GM12891 (cell line): ENCODE data around the gene ANXA6.

Source experiments
- DNase-seq: peaks from one replicate; pipeline ENCODE4 v3.0.0; 2011; ENCODE audit warnings: low spot score; ENCODE audit not compliant: insufficient read length
- FAIRE-seq: peaks from 2 replicates; lab custom pipeline; 2011; peaks lifted over from hg19 to GRCh38; lab: Jason Lieb, UNC
- PAX5 ChIP-seq: IDR thresholded peaks from 2 replicates; pipeline ENCODE4 v1.6.1; 2011; ENCODE audit warnings: low read length, moderate library complexity, mild to moderate bottlenecking; ENCODE audit not compliant: insufficient read depth, severe bottlenecking
- POLR2A ChIP-seq: IDR thresholded peaks from 2 replicates; pipeline ENCODE4 v1.6.1; 2011; ENCODE audit warnings: low read depth, low read length, control low read depth
- POLR2AphosphoS5 ChIP-seq: IDR thresholded peaks from 2 replicates; pipeline ENCODE4 v1.6.1; 2011; ENCODE audit warnings: low read depth, low read length, control low read depth
- POU2F2 ChIP-seq: IDR thresholded peaks from 2 replicates; pipeline ENCODE4 v1.6.1; 2011; ENCODE audit warnings: low read depth, mild to moderate bottlenecking, control low read depth, low read length, moderate library complexity
- SPI1 ChIP-seq: IDR thresholded peaks from 2 replicates; pipeline ENCODE4 v1.6.1; 2011; ENCODE audit warnings: low read depth, low read length, control low read depth
- TAF1 ChIP-seq: IDR thresholded peaks from 2 replicates; pipeline ENCODE4 v1.6.1; 2011; ENCODE audit warnings: low read depth, low read length, control low read depth

The ANXA6 gene

DNA sequence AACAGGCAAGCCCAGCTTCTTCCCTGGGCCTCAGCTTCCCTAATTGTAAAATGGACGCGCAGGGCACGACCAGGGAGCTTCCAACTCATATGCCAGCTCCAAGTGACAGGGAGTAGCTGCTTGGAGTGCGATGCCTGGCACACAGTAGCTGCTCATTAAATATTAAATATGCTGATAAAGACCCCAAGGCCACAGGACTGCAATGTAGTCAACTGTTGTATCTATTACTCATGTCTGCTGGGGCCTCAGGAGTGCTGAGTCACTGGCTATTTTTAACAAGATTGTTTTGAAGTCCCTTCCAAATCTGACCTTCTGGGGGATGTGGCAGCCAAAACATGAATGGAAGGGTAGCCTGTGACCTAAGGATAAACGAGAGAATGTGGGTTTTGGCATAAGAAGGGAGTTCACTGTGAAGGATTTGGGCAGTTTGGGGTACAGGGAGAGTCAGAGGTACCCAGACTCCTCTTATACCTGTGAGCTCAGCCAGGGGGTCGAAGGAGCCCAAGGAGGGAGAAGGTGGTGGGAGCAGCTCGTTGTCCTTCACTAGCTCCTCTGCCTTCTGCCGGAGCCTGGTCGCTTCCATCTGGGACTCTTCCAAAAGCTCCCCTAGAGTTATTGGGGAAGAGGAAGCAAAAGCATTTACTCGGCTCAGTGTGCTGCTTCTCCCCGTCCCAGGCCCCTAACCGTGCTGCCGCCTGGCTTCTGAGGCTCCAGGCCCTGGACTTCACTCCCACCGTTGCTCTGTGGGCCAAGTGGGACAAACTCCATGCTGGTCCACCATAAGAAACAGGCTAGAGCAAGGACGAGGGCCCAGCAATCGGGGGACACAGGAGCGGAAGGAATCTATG is 94.2 kb downstream of the ANXA6 start:
- FAIRE-seq (no peak), DNase-seq (no peak)
- TF ChIP-seq POLR2A = no peak
- TF ChIP-seq POU2F2 = no peak
- TF ChIP-seq TAF1 = no peak
- no peak for TF ChIP-seq SPI1
- TF ChIP-seq POLR2AphosphoS5 = no peak
- no peak for TF ChIP-seq PAX5

DNA sequence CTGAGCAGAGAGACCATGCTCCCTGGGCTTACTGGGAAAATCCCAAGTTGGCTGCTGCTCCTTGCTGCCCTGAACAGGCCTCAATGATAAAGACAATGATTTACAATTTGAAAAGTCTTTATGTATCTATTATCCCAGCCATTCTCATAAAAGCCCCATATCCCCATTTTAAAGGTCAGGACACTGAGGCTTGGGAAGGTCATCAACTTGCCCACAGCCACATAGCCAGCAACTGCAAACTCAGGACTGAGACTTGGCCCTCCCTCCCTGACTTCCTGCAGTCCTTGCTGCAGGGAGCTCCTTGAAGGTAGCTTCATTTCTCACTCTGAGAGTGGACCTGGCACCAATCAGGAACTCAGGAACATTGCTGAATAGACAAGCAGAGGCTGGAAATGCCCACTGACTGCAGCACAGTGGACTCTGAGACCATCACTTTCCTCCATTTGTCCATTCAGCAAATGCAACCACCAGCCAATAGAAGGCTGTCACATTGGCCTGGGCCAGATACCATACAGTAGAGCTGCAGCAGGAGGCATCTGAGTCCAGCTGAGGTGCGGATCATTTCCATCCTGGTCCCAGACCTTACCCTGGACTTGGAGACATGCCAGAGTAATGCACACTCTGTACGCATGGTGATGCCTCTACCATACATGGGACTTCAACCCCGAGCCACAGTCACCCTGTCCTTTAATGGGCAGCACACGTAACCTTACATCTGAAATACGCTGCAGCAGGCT is 95.0 kb downstream of the ANXA6 start:
- DNase-seq (no peak), FAIRE-seq (no peak)
- no peak for TF ChIP-seq SPI1
- no peak; the same call in 1 of the 2 replicates for TF ChIP-seq POLR2A
- TF ChIP-seq PAX5 = no peak

DNA sequence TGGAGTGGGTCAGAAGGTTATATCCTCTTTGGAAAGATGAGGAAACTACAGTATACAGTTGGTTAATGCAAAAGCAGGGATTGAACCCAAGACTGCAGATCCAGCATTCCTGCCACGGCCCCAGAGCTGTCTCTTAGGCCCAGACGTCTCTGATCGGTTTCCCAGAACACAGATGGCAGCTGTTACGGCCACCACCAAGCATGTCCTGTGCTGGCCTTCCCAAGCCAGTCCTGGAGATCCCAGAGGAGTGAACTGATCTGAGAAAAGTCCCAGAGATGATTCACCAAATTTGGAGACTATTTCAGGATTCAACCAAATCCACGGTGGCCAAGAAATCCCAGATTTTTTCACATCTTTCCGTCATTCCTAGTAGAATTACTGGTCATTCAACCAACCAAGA is 96.8 kb downstream of the ANXA6 start:
- TF ChIP-seq POLR2A (no peak), PAX5 (no peak), POU2F2 (no peak), POLR2AphosphoS5 (no peak), SPI1 (no peak), TAF1 (no peak)
- no peak for DNase-seq
- peak; percentile 23 for FAIRE-seq

DNA sequence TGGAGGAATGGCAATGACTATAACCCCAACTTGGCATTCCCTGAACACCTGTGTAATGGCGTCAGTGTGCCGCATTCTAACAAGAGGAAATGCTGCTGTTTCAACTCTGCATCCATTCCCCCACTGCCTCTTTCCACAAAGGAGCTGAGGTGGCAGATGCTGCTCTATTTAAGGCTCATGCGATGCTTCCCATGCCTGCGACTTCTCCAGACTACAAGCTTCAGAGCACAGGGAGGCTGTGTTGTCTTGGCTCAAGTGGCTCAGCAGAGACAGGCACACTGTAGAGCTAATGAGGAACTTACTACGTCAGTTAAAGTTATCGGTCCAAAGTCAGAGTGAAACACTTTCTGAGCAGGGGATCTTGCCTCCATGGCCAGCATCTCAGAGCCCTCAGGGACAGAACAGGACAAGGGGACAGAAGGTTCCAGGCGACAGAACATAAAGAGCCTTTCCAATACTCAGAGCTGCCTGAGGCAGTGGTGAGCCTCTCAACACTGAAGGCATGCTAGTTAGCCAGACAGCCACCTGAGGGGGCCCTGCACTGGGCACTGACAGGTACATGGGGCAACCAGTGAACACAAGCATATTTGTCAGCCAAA is 98.6 kb downstream of the ANXA6 start:
- no peak for FAIRE-seq
- no peak for DNase-seq
- TF ChIP-seq POLR2AphosphoS5 (no peak), POU2F2 (no peak)

DNA sequence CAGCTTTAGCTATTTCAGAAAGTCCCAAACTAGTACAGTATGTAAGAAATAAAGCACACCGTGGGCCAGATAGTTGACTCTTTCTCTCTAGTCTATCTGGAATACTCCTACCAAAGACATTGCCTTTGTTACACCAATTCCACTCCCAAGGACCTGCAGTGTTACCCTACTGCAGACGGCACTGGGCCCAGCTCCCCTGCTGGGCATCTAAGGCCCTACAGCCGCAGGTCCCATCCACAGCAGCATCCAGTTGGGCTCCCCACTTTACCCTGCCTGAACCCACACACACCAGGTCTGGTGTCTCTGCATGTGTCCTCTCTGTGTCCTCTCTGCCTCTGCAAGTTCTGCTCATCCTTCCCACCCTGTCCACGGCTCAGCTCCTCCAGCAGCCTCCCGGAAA is 99.3 kb downstream of the ANXA6 start:
- TF ChIP-seq SPI1 = no peak
- no peak for TF ChIP-seq POLR2AphosphoS5
- no peak for TF ChIP-seq TAF1
- no peak for TF ChIP-seq POLR2A
- TF ChIP-seq POU2F2 = no peak
- TF ChIP-seq PAX5 = no peak
- FAIRE-seq (peak; percentile 48), DNase-seq (no peak)

DNA sequence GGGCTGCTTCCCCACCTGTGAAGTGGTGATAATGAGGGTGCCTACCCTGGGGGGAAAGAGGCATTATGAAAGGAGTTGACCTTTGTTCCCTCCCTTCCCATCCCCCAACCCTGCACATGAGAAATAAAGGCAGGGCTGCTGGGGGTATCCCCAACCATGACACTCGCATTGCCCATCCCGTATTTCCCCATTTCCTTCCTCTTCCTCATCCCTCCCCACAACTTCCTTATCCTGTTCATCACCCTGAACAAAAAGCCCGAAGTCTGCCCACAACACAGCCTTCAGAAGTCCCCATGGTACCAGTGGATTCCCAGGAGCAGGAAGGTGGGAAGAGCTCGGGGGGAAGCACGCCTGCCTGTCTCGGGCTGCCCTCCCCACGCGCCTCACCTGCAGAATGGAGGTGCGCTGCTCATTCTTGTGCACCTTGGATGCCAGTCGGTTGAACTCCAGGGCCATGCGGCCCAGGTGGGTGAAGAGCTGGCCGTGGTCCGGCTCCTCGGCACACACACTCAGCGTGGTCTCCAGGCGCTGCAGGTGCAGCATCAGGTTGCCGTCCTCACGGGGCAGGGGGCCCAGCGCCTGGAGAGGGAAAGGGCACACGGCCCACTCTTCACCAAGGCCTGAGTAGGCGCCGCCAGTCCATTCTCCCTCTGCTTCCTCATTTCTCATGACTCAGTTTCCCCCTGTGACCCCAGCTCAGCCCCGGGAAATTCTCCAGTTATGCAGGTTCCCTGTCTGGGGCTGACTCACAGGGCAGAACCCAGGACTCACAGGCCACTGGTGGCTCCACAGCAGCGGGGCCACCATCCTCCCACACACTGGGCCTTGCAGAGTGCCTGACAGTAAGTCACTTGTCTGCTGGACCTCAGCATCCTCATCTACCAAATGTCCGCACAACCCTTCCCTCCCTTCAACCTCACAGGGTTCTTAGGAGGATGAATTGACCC is 100.9 kb downstream of the ANXA6 start:
- TF ChIP-seq PAX5 (no peak), POLR2A (0 out of 2 replicates have a peak, but pooled peaks have one; percentile 21)
- FAIRE-seq = no peak
- DNase-seq = no peak

DNA sequence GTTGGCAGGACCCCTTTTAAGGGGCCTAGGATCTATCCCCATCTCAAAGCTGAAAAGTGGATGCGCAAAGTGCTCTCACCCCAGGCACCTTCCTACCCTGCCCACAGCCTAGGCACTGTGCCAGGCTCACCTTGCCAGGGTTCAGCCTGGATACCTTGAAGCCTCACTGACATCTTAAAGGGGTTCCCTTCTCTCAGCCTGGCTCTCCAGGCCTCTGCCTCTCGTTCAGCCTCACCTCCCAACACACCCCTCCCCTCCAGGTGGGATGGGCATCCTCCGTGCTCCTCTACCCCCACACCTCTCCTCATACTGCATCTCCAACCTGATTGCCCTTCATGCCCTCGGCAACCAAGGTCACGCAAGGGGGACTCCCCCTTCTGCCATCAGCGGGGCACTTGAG is 102.2 kb downstream of the ANXA6 start:
- TF ChIP-seq TAF1 (no peak), POLR2A (no peak), PAX5 (no peak), SPI1 (no peak), POU2F2 (no peak)
- DNase-seq = no peak
- no peak for FAIRE-seq

DNA sequence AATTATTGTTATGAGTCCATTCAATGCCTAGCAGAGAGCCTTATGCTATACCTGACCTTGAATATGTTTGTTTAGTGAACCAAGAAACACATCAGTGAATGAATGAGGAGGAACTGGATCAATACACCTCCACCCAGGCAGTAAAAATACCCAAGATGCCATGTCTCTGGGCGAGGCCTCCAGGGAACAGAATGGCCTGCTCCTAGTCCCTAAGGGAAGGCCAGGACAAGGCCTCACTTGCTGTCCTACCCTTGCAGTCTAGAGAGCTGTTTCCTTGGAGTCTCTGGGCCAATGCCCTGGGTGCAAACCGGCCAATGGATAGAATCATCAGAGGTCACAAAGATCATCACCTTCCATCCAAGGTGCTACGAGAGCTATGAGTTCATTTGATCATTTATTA is 102.9 kb downstream of the ANXA6 start:
- no peak for DNase-seq
- TF ChIP-seq POU2F2 = no peak
- TF ChIP-seq TAF1 = no peak
- TF ChIP-seq PAX5 = no peak
- TF ChIP-seq POLR2AphosphoS5 = no peak
- TF ChIP-seq SPI1 = no peak
- no peak for TF ChIP-seq POLR2A
- FAIRE-seq = no peak
